A549 (cell line): Measurements from ENCODE around the gene BBS9. TPM values are rescaled to one million over a fixed set of nuclear protein-coding genes. Genes with fewer than 3 reads are reported as not detected.
A peak's percentile ranks its signal among the peaks of the same experiment; 100 is the strongest.

ENCODE experiments used
- ATAC-seq, 2 experiments: fragments of 200-7000 bp in 1 of 2; fragments of >200 bp in 1 of 2; cut with Nextera tagmentation in 1 of 2; cut with Tn5 transposase in 1 of 2; 3 replicates each; pipeline versions ENCODE4 v1.8.0 to v1.9.1; 2018 to 2020; ENCODE audit warnings: mild to moderate bottlenecking in 1 of 2, moderate library complexity in 1 of 2
- CTCF ChIA-PET: fragments of 300-600 bp; sonication (Branson Sonifier 250); formaldehyde crosslinking; extraction: SDS; loops from one replicate; lab custom pipeline; 2021; ENCODE audit warnings: antibody characterized with exemption, inconsistent platforms; lab: Yijun Ruan, JAX
- POLR2A ChIA-PET: fragments of 350-600 bp; formaldehyde crosslinking; extraction: SDS; loops from one replicate; lab custom pipeline; 2021; ENCODE audit warnings: antibody characterized with exemption, inconsistent platforms; lab: Yijun Ruan, JAX
- DNase-seq, 2 experiments: peaks; one replicate each; pipeline versions ENCODE4 v3.0.0 to v3.0.0-alpha.2; 2011 to 2016; ENCODE audit warnings: low read depth in 1 of 2, low spot score in 1 of 2
- FAIRE-seq: peaks from 2 replicates; lab custom pipeline; 2011; peaks lifted over from hg19 to GRCh38; lab: Jason Lieb, UNC
- H3K27ac ChIP-seq, 2 experiments: fragments of >200 bp; sonication (Bioruptor Twin); formaldehyde crosslinking; 3 replicates each; pipeline ENCODE4 v1.5.1; 2016 to 2017
- H3K4me1 ChIP-seq: fragments of >200 bp; sonication (Bioruptor Twin); formaldehyde crosslinking; 3 replicates; pipeline ENCODE4 v1.6.1; 2016
- H3K4me2 ChIP-seq: fragments of >200 bp; sonication (Bioruptor Twin); formaldehyde crosslinking; 3 replicates; pipeline ENCODE4 v1.6.1; 2016
- H3K4me3 ChIP-seq: fragments of >200 bp; sonication (Bioruptor Twin); formaldehyde crosslinking; 3 replicates; pipeline ENCODE4 v1.5.1; 2016
- H3K9me3 ChIP-seq: fragments of >200 bp; sonication (Bioruptor Twin); formaldehyde crosslinking; 3 replicates; pipeline ENCODE4 v1.6.1; 2016
- RAD21 ChIP-seq, 2 experiments: fragments of >200 bp in 1 of 2; sonication (Bioruptor Twin) in 1 of 2; formaldehyde crosslinking in 1 of 2; IDR thresholded peaks in 1 of 2; conservative IDR thresholded peaks in 1 of 2; 2 replicates in 1 of 2; 3 replicates in 1 of 2; pipeline ENCODE4 v1.6.1; 2012 to 2018; ENCODE audit warnings: inconsistent platforms in 1 of 2
- TFCP2L1 ChIP-seq: fragments of 250-450 bp; sonication (Bioruptor Pico); IDR thresholded peaks from 2 replicates; pipeline ENCODE4 v1.5.0; 2021; ENCODE audit warnings: mild to moderate bottlenecking
- ZSCAN20 ChIP-seq: fragments of 250-450 bp; sonication (Bioruptor Pico); IDR thresholded peaks from 2 replicates; pipeline ENCODE4 v1.8.0; 2022; ENCODE audit warnings: mild to moderate bottlenecking, moderate library complexity
- WGBS: methylation state at CpG from one replicate; pipeline ENCODE4 v1.1.6; 2017; ENCODE audit errors: missing lambda C conversion rate; 5-methylcytosine and 5-hydroxymethylcytosine counted together
- polyA plus RNA-seq, 4 experiments: library from polyadenylated mRNA; depleted of rRNA in 3 of 4; stranded (reverse); fragments of >200 nt; fragmentation: RNase III in 1 of 4; extraction: RNeasy Plus Mini Kit Qiagen cat#74134 plus additional on column Dnase treatment in 1 of 4; gene quantifications; 2 replicates in 3 of 4; 3 replicates in 1 of 4; pipeline ENCODE4 v1.2.3, GENCODE V29; 2011 to 2017
- TF ChIP-seq, protein P1 (sequence below): IDR thresholded peaks from 2 replicates; pipeline ENCODE4 v1.6.1; 2012; ENCODE audit warnings: low read depth, borderline replicate concordance
- TF ChIP-seq, protein P2 (sequence below): fragments of >200 bp; sonication (Bioruptor Twin); formaldehyde crosslinking; IDR thresholded peaks from 2 replicates; pipeline ENCODE4 v1.6.1; 2016
- TF ChIP-seq, protein P3 (sequence below): fragments of 200-600 bp; sonication (generic); IDR thresholded peaks from 2 replicates; pipeline ENCODE4 v1.6.1; 2016; ENCODE audit warnings: antibody characterized with exemption, mild to moderate bottlenecking, moderate library complexity
- TF ChIP-seq, protein P4 (sequence below): fragments of >200 bp; sonication (Bioruptor Twin); formaldehyde crosslinking; IDR thresholded peaks from 3 replicates; pipeline ENCODE4 v1.5.1; 2016
- TF ChIP-seq, protein P5 (sequence below): IDR thresholded peaks from 2 replicates; pipeline ENCODE4 v1.6.1; 2012

BBS9 gene
- polyA plus RNA-seq, 2 of the 4 experiments (the other 2 are of a cell fraction) = 8.3 to 9.1 TPM

DNA sequence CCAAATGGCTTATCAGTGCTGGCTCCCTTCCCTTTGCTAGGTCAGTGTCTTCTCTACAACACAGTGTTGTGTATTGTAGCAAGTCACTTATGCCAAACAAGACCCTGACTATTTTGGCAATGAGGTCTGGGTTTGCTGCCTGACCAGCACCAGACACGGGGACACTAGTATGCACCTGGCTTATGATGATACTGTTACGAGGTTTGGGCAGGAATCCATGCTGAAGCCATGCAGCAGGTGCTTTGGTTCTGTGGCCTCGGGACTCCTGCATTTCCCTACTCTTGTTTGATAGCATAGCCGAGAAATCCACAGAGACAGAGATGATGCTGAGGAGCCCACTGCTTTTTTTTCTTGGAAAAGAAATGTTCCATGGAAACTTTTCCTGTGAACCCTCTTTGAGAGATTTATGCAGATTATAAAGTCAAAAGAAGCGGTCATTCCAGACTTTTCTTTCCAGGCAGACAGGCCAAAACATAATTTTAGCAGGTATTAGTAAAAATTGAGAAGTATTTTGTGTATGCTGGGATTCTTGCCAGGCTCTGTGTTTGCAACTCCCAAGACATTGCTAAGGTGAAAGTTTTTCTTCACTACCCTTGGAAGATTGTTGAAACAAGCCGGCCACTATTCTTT is 291.1 kb downstream of the BBS9 start:
- ChIA-PET CTCF (no interaction called here), POLR2A (no interaction called here)
- Histone ChIP-seq H3K4me3 (no peak overlapping the region), H3K4me2 (no peak overlapping the region)
- DNase-seq = no peak
- TF ChIP-seq, protein P1, sequence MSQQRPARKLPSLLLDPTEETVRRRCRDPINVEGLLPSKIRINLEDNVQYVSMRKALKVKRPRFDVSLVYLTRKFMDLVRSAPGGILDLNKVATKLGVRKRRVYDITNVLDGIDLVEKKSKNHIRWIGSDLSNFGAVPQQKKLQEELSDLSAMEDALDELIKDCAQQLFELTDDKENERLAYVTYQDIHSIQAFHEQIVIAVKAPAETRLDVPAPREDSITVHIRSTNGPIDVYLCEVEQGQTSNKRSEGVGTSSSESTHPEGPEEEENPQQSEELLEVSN = no peak
- TF ChIP-seq, protein P2, sequence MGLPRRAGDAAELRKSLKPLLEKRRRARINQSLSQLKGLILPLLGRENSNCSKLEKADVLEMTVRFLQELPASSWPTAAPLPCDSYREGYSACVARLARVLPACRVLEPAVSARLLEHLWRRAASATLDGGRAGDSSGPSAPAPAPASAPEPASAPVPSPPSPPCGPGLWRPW = no peak
- TF ChIP-seq, all 56 proteins: peak for 0
- H3K9me3 ChIP-seq = no peaks in the 10 kb centered on the region
- no peak overlapping the region for H3K27ac ChIP-seq
- FAIRE-seq (no peak), ATAC-seq (no peak)
- H3K4me1 ChIP-seq = no peaks in the 10 kb centered on the region
- WGBS = 39% methylated on average over 6 of the region's 6 CpGs

DNA sequence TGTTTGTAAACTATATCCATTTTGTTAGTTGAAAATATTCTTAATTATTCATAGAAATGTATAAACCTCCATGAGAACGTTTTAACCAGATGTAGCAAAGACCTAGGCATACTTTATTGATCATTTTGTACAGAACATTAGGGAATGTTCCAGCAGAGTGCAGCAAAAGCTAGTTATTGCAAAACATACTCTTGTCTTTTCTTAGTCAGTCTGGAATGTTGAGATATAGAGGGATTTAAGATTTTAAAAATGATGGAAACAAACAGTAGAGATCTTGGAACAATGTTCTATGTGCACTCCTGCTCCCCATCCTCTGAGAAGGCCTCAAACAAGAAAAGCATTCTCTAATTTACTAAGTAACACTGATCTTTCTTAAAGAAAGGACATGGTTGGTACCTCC is 292.1 kb downstream of the BBS9 start:
- ATAC-seq (no peak), DNase-seq (no peak)
- no peak overlapping the region for H3K4me3 ChIP-seq
- ChIA-PET POLR2A (no interaction called here), CTCF (no interaction called here)
- no peak overlapping the region for H3K27ac ChIP-seq
- no peaks in the 10 kb centered on the region for H3K4me1 ChIP-seq
- no peaks in the 10 kb centered on the region for H3K9me3 ChIP-seq
- WGBS = 2% methylated on average over 1 of the region's 1 CpG
- no peak overlapping the region for H3K4me2 ChIP-seq
- TF ChIP-seq, protein P3, sequence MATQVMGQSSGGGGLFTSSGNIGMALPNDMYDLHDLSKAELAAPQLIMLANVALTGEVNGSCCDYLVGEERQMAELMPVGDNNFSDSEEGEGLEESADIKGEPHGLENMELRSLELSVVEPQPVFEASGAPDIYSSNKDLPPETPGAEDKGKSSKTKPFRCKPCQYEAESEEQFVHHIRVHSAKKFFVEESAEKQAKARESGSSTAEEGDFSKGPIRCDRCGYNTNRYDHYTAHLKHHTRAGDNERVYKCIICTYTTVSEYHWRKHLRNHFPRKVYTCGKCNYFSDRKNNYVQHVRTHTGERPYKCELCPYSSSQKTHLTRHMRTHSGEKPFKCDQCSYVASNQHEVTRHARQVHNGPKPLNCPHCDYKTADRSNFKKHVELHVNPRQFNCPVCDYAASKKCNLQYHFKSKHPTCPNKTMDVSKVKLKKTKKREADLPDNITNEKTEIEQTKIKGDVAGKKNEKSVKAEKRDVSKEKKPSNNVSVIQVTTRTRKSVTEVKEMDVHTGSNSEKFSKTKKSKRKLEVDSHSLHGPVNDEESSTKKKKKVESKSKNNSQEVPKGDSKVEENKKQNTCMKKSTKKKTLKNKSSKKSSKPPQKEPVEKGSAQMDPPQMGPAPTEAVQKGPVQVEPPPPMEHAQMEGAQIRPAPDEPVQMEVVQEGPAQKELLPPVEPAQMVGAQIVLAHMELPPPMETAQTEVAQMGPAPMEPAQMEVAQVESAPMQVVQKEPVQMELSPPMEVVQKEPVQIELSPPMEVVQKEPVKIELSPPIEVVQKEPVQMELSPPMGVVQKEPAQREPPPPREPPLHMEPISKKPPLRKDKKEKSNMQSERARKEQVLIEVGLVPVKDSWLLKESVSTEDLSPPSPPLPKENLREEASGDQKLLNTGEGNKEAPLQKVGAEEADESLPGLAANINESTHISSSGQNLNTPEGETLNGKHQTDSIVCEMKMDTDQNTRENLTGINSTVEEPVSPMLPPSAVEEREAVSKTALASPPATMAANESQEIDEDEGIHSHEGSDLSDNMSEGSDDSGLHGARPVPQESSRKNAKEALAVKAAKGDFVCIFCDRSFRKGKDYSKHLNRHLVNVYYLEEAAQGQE = no peak
- TF ChIP-seq RAD21 (conservative IDR thresholded peaks at IDR 0.05 in 1 of 2, IDR thresholded peaks at IDR 0.05 in 1 of 2) = 0 out of 5 replicates have a peak, but pooled peaks of 1 of the 2 experiments have one; percentile 10
- TF ChIP-seq, protein P4, sequence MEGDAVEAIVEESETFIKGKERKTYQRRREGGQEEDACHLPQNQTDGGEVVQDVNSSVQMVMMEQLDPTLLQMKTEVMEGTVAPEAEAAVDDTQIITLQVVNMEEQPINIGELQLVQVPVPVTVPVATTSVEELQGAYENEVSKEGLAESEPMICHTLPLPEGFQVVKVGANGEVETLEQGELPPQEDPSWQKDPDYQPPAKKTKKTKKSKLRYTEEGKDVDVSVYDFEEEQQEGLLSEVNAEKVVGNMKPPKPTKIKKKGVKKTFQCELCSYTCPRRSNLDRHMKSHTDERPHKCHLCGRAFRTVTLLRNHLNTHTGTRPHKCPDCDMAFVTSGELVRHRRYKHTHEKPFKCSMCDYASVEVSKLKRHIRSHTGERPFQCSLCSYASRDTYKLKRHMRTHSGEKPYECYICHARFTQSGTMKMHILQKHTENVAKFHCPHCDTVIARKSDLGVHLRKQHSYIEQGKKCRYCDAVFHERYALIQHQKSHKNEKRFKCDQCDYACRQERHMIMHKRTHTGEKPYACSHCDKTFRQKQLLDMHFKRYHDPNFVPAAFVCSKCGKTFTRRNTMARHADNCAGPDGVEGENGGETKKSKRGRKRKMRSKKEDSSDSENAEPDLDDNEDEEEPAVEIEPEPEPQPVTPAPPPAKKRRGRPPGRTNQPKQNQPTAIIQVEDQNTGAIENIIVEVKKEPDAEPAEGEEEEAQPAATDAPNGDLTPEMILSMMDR = peak; percentile 12; the same call in 1 of the 3 replicates
- TF ChIP-seq, all 56 proteins: peak for 2
- FAIRE-seq = peak; percentile 94

DNA sequence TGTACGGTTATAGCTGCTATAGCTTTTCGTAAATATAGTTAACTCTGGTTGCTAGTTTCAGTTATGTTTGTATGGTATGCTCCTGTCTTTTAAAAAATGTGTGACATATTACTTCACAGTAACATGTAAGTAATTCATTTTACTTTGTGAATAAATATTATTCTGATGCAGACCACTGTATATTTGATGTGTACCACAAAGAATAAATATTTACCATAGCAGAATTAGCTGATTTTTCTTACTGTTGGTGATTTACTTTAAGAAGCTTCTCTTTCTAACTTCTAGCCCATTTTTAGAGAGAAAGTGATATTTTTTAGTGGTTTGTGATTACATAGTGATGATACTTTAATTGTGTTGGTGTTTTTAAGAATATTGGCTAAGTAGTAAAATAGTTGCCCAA is 292.8 kb downstream of the BBS9 start:
- 89% methylated on average over 2 of the region's 2 CpGs for WGBS
- ATAC-seq (no peak), DNase-seq (no peak), FAIRE-seq (no peak)
- H3K27ac ChIP-seq = no peak overlapping the region
- no peaks in the 10 kb centered on the region for H3K4me1 ChIP-seq
- no peak overlapping the region for H3K4me2 ChIP-seq
- CTCF ChIA-PET = interaction anchor here (1.1 kb wide), 1 partner anchor 511 kb away, joined by 4 read pairs; no protein-coding TSS in a partner anchor
- TF ChIP-seq, protein P5, sequence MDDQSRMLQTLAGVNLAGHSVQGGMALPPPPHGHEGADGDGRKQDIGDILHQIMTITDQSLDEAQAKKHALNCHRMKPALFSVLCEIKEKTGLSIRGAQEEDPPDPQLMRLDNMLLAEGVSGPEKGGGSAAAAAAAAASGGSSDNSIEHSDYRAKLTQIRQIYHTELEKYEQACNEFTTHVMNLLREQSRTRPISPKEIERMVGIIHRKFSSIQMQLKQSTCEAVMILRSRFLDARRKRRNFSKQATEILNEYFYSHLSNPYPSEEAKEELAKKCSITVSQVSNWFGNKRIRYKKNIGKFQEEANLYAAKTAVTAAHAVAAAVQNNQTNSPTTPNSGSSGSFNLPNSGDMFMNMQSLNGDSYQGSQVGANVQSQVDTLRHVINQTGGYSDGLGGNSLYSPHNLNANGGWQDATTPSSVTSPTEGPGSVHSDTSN = no peak
- TF ChIP-seq ZSCAN20 (no peak), TFCP2L1 (CRISPR knock-in tag) (no peak)
- H3K9me3 ChIP-seq = no peaks in the 10 kb centered on the region
- POLR2A ChIA-PET = no interaction called here
- no peak overlapping the region for H3K4me3 ChIP-seq
